ENCODE measurements around the gene UHRF1. TPM values are rescaled to one million over a fixed set of nuclear protein-coding genes. Genes with fewer than 3 reads are reported as not detected.

The UHRF1 gene
- total and polyA plus RNA-seq, 2 of the 13 experiments (the other 11 are each of a cell fraction or from before 2014, with no cell fraction given), result 6.8 to 78.4 TPM

DNA sequence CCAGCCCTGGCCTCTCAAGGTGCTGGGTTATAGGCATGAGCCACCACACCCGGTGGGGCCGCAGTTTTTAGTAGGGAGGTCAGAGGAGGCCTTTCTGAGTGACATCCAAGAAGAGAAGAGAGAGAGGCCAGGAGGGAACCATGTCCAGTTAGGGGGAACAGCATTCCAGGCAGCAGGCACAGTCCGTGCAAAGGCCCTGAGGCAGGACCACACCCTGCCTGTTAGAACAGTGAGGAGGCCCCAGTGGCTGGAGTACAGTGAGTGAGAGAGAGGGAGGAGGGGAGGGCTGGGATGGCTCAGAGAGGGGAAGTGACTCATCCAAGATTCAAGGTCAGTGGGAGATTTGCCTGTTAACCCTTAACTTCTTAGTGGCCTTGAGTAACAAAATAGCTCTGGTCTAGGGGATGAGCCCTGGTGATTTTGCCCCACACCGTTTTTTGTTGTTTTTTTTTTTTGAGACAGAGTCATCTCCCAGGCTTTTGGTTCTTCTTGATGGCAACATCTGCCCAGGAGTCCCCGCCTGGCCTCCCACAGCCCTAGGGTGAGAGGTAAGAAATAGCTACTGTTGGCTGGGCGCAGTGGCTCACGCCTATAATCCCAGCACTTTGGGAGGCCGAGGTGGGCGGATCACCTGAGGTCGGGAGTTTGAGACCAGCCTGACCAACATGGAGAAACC lies 39.1 kb upstream of the UHRF1 start (continued):
- TF ChIP-seq ZNF589 (CRISPR knock-in tag; conservative IDR thresholded peaks at IDR 0.05) (peak; percentile 71; the same call in 1 of the 2 replicates), PCBP2 (optimal IDR thresholded peaks at IDR 0.05; ENCODE audit: low read depth, low read length, poor library complexity, severe bottlenecking) (no peak), KAT8 (CRISPR knock-in tag; IDR thresholded peaks at IDR 0.05) (peak; percentile 54; the same call in 1 of the 2 replicates), ZNF230 (CRISPR knock-in tag; IDR thresholded peaks at IDR 0.05) (no peak), ELF4 (CRISPR knock-in tag; IDR thresholded peaks at IDR 0.05; ENCODE audit: borderline replicate concordance) (no peak), ZNF256 (CRISPR knock-in tag; conservative IDR thresholded peaks at IDR 0.05) (no peak), CHCHD3 (CRISPR knock-in tag; IDR thresholded peaks at IDR 0.05) (no peak), ATM (IDR thresholded peaks at IDR 0.05; ENCODE audit: borderline replicate concordance) (no peak), PHF5A (CRISPR knock-in tag; IDR thresholded peaks at IDR 0.05; ENCODE audit: low read depth, unreplicated experiment) (peak; percentile 85), LCORL (IDR thresholded peaks at IDR 0.05) (0 out of 2 replicates have a peak, but pooled peaks have one; percentile 39), LCORL (CRISPR knock-in tag; IDR thresholded peaks at IDR 0.05) (peak; percentile 84), ATF7-NPFF (CRISPR knock-in tag; IDR thresholded peaks at IDR 0.05; ENCODE audit: low read depth) (no peak), RFX1 (IDR thresholded peaks at IDR 0.05) (no peak), SRSF1 (optimal IDR thresholded peaks at IDR 0.05; ENCODE audit: low read depth, low read length) (no peak), NBN (conservative IDR thresholded peaks at IDR 0.05) (no peak), ZNF567 (CRISPR knock-in tag; IDR thresholded peaks at IDR 0.05; ENCODE audit: borderline replicate concordance) (no peak), EED (CRISPR knock-in tag; IDR thresholded peaks at IDR 0.05) (no peak), GATAD1 (CRISPR knock-in tag; IDR thresholded peaks at IDR 0.05) (peak; percentile 50), ZNF34 (CRISPR knock-in tag; IDR thresholded peaks at IDR 0.05; ENCODE audit: borderline replicate concordance) (0 out of 2 replicates have a peak, but pooled peaks have one; percentile 53), ZNF564 (CRISPR knock-in tag; IDR thresholded peaks at IDR 0.05) (peak; percentile 24; the same call in 1 of the 2 replicates), ZNF263 (CRISPR knock-in tag; IDR thresholded peaks at IDR 0.05) (peak; percentile 97)
- TF ChIP-seq, protein P1, sequence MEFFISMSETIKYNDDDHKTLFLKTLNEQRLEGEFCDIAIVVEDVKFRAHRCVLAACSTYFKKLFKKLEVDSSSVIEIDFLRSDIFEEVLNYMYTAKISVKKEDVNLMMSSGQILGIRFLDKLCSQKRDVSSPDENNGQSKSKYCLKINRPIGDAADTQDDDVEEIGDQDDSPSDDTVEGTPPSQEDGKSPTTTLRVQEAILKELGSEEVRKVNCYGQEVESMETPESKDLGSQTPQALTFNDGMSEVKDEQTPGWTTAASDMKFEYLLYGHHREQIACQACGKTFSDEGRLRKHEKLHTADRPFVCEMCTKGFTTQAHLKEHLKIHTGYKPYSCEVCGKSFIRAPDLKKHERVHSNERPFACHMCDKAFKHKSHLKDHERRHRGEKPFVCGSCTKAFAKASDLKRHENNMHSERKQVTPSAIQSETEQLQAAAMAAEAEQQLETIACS (CRISPR knock-in tag; IDR thresholded peaks at IDR 0.05), result no peak
- TF ChIP-seq, protein P2, sequence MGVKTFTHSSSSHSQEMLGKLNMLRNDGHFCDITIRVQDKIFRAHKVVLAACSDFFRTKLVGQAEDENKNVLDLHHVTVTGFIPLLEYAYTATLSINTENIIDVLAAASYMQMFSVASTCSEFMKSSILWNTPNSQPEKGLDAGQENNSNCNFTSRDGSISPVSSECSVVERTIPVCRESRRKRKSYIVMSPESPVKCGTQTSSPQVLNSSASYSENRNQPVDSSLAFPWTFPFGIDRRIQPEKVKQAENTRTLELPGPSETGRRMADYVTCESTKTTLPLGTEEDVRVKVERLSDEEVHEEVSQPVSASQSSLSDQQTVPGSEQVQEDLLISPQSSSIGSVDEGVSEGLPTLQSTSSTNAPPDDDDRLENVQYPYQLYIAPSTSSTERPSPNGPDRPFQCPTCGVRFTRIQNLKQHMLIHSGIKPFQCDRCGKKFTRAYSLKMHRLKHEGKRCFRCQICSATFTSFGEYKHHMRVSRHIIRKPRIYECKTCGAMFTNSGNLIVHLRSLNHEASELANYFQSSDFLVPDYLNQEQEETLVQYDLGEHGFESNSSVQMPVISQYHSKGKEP (CRISPR knock-in tag; IDR thresholded peaks at IDR 0.05), result no peak
- TF ChIP-seq, protein P3, sequence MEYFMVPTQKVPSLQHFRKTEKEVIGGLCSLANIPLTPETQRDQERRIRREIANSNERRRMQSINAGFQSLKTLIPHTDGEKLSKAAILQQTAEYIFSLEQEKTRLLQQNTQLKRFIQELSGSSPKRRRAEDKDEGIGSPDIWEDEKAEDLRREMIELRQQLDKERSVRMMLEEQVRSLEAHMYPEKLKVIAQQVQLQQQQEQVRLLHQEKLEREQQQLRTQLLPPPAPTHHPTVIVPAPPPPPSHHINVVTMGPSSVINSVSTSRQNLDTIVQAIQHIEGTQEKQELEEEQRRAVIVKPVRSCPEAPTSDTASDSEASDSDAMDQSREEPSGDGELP (IDR thresholded peaks at IDR 0.05; ENCODE audit: borderline replicate concordance, low read depth), result no peak; the same call in 1 of the 2 replicates
- TF ChIP-seq, protein P4, sequence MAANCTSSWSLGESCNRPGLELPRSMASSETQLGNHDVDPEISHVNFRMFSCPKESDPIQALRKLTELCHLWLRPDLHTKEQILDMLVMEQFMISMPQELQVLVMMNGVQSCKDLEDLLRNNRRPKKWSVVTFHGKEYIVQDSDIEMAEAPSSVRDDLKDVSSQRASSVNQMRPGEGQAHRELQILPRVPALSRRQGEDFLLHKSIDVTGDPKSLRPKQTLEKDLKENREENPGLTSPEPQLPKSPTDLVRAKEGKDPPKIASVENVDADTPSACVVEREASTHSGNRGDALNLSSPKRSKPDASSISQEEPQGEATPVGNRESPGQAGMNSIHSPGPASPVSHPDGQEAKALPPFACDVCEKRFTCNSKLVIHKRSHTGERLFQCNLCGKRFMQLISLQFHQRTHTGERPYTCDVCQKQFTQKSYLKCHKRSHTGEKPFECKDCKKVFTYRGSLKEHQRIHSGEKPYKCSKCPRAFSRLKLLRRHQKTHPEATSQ (CRISPR knock-in tag; IDR thresholded peaks at IDR 0.05; ENCODE audit: borderline replicate concordance), result no peak; the same call in 1 of the 2 replicates
